Ecto neural progenitor cell (in vitro differentiated cells): ENCODE data around the gene TEC.
A peak's percentile ranks its signal among the peaks of the same experiment; 100 is the strongest.

Experiments
- DNase-seq: peaks from one replicate; pipeline ENCODE4 v3.0.0-alpha.2; 2018; ENCODE audit warnings: low spot score

TEC gene

DNA sequence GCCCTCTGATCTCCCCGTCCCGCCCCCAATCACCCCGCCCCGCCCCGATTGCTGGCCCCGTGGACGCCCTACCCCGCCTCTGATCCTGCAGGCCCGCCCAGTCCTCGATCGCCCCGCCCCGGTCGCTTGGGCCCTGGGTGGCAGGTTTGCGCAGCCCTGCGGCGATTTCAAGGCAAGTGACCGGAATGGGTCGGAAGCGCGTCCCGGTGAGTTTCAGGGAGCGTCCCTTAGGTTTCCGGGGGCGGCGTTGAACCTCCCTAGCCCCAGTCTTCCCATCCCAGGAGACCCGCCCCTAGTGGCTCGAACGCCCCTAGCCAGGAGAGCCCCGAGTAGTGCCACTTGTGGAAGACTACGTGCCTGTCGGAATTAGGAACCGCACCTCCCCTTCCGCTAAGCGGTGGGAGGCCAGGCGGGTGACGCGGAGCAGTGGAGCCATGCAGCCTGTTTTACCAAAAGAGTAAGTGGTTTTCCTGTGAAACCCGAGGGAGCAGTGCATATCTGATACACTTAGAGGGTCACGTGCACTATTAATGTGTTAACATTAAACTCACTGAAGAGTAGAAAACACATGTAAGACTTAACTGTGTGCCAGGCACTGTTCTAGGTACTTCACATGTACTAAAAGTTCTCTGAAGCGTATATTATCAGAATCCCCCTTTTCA is 354 bp upstream of the TEC start:
- DNase-seq: peak; percentile 93

DNA sequence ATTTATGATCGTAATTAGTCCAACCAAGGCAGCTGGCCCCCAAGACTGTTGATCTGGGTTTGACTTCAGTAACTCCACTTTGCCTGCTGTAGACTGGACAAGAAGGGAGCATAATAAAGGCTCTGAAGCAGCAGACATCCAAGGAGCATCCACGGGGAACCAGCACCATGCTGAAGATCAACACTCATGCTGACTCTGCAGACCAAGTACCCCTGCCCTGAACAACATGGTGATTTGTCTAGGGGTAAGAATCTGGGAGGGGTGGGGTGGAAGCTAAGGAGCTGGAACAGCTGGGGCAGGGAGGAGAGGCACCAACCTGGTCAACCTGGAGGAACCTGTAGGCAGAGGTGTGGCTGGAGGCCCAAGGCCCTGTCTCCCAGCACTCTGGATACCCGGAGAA is 2.1 kb downstream of the TEC start:
- DNase-seq: no peak

DNA sequence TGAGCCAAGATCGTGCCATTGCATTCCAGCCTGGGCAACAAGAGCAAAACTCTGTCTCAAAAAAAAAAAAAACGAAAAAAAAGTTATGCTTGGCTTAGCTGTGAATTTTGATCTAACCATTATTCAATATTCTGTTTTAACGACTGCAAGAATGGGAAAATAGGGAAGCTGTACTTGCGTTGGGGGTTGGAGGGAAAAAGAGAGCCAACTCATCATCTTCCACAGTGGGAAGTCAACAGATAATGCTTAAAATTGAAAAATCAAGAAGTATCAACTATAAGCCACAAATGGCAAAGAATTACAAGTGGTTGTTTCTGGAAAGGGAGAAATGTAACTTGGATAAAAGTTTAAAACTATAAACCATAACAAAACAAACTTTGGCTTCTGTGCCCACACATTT is 2.9 kb downstream of the TEC start:
- no peak for DNase-seq

DNA sequence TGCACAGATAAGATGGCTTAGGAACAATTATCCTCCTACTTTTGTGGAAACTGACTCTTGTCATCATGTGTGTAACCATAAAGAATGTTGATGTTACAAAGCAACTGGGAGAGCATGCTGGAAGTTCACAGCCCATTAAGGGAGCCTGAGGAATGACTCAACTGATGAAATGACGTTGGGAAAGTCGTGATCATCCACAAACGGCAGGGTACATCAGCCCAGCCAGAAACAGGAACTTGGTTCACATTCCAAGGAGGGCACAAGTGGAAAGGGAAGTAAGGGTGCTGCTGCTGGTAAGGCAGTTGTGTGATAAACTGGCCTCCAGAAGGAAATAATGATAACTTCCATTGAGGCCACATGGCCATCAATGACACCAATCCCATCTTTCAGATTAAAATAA is 6.7 kb downstream of the TEC start:
- no peak for DNase-seq

DNA sequence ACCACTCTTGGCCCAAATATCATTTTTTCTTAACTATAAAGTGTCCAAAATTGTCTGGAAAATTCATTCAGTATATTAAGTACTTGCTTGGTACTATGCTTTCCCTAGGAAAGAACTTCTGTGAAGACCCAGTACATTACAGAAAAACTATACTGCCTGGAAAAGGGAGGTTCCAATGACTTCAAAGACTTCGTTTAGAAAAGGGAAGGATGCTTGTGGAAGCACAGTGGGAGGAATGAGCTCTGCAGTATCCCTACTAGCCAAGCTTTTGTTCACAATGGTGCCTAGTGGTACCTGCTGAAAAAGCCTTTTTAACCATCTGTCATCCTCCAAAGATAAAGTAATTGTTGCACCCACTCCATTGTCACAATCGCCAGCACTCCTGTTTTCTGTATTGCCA is 7.2 kb downstream of the TEC start:
- no peak for DNase-seq

DNA sequence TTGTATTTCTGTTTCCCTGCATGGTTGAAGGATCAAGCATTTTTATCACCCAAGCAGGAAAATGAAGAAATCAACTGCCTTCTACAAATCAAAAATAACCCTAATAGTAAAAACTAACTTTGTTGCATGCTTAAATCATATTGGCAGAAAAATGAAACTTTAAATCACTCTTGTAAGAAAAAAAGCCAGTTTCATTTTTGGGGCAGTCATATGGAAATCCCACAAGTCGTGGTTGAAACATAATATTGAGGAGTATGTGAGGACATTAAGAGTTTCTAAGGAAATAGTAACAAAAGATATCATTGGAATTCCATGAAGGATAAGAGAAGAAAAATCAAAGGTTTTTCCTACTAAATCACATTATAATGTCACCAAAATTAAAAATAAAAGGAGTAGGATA is 8.4 kb downstream of the TEC start:
- DNase-seq: no peak

DNA sequence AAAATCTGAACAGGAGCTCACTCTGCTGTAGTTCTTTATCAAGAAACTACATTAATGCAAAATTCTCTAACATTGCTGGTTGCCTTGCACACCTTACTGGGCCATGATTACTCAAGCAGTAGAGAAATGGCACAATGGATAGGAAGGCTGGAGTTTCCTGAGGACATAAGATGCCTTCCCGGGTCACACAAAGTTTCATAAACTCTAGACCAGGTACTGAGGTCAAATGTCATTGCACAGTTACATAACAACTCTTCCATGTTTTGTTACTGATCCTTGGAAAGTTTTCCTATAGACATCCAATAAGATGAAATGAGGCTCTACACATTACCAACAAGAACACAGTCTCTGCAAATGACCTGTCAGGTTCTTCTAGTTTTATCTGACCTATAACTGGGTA is 9.9 kb downstream of the TEC start:
- DNase-seq: no peak

DNA sequence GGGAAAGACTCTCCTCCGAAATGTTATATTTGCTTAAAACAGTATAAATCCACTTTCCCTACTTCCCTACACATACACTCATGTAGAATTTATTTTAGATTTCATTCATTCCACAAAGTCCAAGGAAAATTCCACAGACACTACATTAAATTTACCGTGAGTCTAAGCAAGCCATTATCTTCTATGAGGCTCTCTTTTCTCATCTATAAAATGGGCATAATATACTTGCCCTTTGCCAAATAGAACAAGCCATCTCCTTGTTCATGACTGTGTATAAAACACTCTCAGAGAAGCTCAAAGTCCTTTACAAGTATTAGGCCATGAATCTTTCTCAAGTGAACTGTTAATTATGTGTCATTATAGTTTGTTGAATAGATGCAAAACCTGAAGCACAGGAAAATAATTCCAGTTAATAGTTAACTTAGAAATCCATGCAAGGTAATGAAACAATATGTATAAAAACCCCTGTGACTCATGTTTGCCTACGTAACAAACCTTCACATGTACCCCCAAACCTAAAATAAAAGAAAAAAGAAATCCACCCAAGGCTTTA is 10.7 kb downstream of the TEC start:
- DNase-seq: no peak

DNA sequence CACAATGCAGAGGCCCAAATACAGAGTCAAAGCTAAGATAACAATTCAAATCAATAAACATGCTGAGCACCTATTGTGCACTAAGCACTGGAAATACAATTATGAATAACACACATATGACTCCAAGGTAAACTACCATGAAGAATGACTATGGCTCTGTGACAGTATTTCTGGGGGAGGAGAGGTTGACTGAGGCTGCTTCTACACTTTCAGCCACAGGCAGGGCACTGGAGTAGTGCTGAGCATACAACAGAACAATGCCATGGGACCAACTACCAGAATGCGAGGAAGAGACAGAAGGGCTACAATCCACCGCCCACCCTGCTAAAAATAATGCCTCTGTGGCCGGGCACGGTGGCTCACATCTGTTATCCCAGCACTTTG is 13.7 kb downstream of the TEC start:
- no peak for DNase-seq

DNA sequence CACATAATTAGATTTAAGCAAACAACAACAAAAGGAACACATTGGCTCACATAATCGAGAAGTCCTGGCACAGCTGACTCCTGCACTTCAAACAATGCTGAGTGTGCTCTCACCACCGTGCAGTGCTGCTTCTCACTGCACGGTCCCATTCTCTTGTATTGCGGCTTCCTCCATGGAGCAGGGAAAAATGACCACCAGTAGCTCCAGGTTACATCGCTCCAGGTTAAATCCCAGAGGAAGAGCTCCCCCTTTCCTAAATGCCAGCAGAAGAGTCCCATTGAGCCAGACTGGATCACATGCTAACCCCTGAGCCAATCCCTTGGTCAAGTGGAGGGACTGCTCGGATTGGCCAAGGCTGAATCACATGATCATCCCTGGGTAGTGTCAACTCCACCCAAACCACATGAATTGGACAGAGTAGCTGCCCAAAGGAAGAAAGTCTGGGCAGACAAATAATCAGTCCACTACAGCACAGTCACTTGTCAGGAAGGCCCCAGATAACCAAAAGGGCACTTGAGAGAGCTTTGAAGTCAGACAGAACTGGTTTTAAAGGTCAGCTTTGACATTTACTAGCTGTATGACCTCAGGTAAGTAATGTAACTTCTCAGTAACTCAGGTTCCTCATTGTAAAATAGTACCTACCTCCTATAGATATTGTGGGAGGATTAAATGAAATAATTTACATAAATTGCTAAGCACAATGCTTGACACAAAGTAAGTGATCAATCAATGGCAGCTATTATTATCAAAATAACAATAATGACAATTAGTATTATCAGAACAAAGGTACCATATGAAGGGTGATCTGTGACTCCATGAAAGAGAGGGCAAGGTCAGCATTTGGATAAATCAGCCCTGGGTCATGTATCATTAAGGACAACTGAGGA is 14.3 kb downstream of the TEC start:
- no peak for DNase-seq

DNA sequence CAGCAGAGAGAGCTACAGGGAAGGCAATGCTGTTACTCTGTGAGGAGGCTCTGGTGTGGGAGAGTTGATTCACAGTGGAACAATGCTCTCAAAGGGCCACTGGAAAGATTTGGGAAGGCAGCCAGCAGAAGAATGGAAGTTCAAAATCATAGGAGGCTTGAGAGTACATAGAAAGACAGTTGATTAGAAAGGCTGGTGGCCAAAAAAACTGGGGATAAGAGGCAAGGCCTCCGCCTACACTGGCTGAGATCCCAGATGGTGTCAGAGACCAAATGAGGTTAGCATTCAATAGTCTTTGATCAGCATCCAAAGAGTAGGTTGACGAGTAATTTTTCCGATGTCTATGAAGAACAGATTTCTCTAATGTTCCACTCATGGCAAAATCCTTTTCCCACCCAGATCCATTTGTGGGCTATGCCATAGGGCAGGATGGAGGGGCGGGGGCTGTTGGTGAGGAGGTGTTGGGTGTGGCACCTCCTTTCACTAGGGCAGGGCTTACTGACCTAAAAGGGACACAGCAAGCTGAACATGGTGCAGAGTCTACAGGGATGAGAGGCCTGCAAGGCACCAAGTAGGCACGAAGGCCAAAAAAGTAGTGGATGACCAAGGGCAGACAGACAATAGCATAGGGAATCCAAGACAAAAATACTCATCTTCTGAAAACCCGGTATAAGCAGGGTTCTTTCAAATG is 15.1 kb downstream of the TEC start:
- no peak for DNase-seq

DNA sequence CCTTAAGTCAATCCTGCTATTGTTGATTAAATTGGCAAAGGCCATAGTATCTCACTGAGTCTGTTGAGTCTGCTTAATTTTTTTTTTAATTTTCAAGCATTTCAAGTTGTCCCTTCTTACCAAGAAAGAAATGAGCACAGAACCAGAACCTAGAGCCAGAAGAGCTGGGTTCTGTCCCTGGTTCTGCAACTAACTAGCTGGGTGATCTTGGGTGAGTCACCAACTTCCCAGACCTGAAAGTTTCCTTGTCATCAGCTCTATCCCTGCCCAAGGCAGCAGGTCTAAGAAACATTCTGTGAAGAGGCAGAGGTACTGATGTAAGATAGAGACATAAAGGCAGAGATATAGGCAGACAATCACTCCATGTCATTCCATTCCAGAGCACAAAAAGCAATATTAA is 17.3 kb downstream of the TEC start:
- DNase-seq: no peak

DNA sequence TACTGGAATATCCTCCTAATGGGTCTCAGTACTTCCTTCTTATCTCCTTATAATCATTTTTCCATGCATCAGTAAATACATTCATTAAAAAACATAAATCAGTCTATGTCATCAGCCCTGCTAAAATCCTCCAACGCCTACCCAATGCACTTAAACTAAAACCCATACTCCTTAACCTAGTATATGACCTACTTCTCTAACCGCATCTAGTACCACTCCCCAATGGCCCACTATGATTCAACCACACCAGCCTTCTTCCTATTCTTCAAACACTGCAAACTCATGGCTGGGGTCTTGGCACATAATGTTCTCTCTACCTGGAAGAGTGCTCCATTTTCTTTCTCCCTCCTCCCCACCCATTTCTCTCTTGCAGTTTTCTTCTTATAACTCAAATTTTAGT is 18.7 kb downstream of the TEC start:
- DNase-seq: no peak

DNA sequence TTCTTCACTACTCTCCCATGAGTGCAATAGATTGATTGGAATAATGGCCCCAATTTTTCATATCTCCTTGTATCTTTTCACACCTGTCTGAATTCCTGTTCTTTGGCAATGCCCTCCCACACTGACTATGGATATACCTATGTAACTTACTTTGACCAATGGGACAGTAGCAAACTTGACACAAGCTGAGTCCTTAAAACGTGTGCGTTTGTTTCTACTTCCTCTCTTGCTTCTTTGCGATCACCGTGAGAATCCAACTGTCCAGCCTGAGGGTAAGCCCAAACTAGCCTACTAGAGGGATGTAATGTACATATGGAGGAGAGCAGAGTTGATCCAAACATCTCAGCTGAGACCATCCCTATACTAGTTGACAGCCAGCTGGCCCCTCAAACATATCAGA is 19.3 kb downstream of the TEC start:
- no peak for DNase-seq

DNA sequence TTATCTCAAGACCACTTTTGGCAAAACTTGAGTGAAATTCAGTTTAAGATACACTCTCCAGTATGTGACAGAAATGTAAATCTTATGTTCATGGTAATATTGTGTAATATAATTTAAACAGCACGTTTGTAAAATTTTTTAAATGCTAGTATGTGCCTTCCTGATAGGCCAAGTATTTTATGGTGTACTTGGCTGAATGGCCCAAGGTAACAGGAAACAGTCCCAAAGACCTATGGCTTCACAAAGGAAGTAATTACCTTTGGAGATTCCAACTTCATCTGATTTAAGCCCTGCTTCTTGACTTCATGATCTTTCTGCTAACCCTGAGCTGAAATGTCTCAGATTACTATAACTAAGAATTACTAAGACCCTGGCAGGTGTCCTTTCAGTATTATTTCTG is 20.3 kb downstream of the TEC start:
- DNase-seq: no peak

DNA sequence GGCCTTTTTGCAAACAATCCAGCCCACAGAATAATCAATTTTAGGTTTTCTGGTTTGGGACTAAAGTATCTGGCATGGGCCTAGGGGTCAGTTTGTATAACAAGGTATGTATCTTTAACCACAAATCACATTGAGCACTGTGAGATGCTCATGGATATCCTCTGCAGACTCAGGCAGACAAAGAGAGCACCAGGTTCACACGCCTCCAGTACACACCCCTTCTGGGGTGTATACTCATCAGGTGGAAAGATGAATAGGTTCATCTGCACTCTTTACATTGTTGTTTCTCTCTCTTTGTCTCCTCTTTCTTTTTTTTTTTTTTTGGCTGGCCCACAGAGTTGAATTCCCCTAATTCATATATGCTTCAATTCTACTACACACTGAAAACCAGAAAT is 21.1 kb downstream of the TEC start:
- no peak for DNase-seq

DNA sequence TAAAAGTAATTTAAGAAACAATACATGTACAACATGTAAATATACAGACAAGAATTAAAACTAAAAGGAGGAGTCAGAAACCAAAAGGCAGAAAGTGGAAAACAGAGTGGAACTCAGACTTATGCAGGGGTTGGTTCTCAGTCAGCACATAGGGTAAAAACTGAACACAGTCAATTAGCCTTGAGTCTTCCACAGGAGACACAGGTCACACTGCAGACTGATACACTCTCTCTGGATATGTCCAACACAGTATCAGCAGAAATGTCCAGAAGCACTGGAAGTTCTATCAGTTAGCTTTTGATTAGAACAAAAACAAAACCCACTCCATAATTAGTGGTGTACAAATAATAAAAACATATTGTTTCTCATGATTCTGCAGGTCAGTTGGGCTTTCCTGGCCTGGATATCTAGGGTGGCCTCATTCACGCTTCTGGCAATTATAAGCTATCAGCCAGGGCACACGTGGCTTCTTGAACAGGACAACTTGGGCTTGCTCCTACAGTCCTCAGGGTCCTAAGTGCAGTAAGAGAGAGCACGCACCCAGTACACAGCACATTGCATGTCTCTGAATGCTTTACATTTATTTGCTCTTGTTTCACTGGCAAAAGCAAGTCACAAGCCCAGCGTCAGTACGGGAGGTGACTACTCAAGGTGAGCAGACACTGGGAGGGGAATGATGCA is 21.6 kb downstream of the TEC start:
- DNase-seq: no peak

DNA sequence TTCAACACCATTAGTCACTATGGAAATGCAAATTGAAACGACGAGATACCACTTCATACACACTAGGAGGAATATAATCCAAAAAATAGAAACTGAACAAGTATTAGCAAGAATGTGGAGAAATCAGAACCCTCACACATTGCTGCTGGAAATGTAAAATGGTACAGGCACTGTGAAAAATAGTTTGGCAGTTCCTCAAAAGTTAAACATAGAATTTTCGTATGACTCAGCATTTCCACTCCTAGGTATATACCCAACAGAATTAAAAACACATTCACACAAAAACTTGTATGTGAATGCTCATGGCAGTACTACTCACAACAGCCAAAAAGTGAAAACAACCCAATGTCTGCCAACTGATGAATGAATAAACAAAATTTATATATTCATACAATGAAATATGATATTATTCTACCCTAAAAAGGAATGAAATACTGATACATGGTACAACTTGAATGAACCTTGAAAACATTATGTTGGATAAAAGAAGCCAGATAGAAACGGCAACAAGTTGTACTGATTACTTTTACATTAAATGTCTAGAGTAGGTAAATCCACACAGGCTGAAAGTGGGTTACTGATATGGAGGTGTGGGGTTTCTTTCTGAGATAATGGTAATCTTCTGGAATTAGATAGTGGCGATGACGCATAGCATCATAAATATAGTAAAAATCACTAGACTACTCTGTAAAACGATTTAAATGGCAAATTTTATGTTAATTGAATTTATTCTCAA is 22.3 kb downstream of the TEC start:
- DNase-seq: no peak

DNA sequence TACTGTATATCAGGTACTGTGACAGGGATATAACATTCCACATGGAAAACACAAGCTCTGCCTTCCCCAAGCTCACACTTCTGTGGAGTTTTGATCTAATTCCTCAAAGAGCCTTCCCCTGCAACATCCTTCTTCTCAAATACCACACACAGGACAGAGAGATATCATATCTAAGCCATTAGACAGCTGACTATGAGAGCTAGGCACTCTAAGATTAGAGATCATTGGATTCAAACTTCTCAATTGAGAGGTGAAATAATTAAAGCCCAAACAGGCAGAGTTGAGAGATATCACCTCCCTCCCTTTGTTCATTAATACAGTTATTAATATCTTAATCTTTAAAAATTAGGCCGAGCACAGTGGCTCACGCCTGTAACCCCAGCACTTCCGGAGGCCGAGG is 25.0 kb downstream of the TEC start:
- no peak for DNase-seq

DNA sequence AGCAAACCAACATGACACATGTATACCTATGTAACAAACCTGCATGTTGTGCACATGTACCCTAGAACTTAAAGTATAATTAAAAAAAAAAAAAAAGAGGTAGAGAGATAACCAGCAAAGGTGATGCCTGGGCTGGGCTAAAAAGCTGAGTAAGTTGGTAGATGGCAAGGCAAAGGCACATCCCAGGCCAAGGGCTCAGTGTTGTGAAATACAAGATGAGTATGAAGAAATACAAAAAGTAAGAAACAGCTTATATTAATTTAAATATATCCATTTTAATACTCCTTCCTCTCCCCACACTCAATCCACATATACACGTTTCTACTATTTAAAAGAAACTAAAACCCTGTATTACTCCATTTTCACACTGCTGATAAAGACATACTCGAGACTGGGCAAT is 25.8 kb downstream of the TEC start:
- no peak for DNase-seq

DNA sequence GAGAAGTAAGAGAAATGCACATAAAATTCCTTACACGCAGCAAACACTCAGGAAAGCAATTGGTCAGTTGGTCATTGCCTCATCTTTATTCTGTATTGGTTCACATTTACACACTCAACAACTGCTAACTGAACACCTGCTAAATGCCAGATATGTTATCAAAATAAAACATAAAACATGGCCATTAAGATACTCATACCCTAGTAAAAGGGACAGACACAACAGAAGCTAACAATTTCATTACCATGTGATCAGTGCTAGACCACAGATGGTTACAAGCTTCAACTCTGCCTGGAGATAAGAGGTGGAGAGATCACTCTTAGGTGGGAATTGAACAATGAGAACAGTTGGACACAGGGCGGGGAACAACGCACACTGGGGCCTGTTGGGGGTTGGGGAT is 26.2 kb downstream of the TEC start:
- DNase-seq: no peak
